ENCODE measurements around the gene EXOC3L4. TPM values are rescaled to one million over a fixed set of nuclear protein-coding genes. Genes with fewer than 3 reads are reported as not detected.

The EXOC3L4 gene
- total RNA-seq, 1 experiment from 2014 or later: 1.4 TPM

DNA sequence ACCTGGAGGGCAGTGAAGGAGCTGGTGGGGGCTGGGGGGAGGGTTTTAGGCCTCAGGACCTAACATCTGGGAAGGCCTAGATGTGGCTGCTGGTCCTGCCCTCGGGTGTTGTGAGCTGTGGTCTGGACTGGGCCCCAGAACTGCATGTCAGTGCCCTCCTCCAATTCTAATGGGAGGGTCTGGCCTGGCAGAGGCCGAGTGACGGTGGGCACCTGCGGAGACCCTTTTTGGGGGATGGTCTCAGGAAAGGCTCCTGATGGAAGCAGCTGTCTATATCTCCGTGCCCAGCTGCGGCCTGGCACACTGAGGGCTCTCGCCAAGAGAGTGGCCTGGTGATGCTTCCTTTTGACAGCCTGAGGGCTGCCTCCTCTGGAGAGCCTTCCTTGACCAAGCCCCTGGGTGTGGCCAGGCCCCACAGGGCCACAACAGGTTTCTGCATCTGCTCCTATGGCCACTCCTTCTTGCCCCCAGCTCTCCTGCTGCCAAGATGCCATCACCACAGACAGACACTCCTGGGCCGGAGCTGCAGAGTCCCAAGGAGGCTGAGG, 5.3 kb downstream of the EXOC3L4 start:
- ATAC-seq (no peak), DNase-seq (no peak)
- H3K9me2 ChIP-seq (replicated peaks; ENCODE audit: low read length): no peaks in the 10 kb centered on the region
- ChIA-PET POLR2A (ENCODE audit: unreplicated experiment) (no interaction called here), CTCF (no interaction called here)
- peaks cover 7% of the 10 kb centered on the region; the same call in 1 of the 2 replicates for H3K27me3 ChIP-seq (ENCODE audit: low read length)
- H3F3A ChIP-seq (ENCODE audit: low read length, unreplicated experiment): no peaks in the 10 kb centered on the region
- no peak overlapping the region for H3K4me2 ChIP-seq (ENCODE audit: low read length)
- H2AFZ ChIP-seq (ENCODE audit: low read length): no peak overlapping the region
- no peaks in the 10 kb centered on the region for H3K9me3 ChIP-seq (ENCODE audit: low read length)
- no peak for TF ChIP-seq EZH2 (IDR thresholded peaks at IDR 0.05; ENCODE audit: low read length, unreplicated experiment)
- no peak for TF ChIP-seq EZH2phosphoT487 (IDR thresholded peaks at IDR 0.05; ENCODE audit: borderline replicate concordance, low read length)
- TF ChIP-seq, protein P1, sequence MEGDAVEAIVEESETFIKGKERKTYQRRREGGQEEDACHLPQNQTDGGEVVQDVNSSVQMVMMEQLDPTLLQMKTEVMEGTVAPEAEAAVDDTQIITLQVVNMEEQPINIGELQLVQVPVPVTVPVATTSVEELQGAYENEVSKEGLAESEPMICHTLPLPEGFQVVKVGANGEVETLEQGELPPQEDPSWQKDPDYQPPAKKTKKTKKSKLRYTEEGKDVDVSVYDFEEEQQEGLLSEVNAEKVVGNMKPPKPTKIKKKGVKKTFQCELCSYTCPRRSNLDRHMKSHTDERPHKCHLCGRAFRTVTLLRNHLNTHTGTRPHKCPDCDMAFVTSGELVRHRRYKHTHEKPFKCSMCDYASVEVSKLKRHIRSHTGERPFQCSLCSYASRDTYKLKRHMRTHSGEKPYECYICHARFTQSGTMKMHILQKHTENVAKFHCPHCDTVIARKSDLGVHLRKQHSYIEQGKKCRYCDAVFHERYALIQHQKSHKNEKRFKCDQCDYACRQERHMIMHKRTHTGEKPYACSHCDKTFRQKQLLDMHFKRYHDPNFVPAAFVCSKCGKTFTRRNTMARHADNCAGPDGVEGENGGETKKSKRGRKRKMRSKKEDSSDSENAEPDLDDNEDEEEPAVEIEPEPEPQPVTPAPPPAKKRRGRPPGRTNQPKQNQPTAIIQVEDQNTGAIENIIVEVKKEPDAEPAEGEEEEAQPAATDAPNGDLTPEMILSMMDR (conservative IDR thresholded peaks at IDR 0.05; ENCODE audit: low read depth, low read length): no peak
- no peak overlapping the region for H3K27ac ChIP-seq (ENCODE audit: low read length)
- H3K9ac ChIP-seq (ENCODE audit: low read length): no peak overlapping the region
- no peaks in the 10 kb centered on the region for H3K79me2 ChIP-seq (ENCODE audit: low read length)
- no TSS peak for BruUV-seq (replicated peaks)
- no peak overlapping the region for H3K4me3 ChIP-seq (ENCODE audit: low read length)
- H4K20me1 ChIP-seq (ENCODE audit: low read length): no peaks in the 10 kb centered on the region
- intact Hi-C loops (cut with micrococcal nuclease): no loop called here
- H3K4me1 ChIP-seq (ENCODE audit: insufficient read depth, low read length): peaks cover 8% of the 10 kb centered on the region; the same call in 1 of the 2 replicates
- H3K36me3 ChIP-seq (ENCODE audit: low read depth, low read length): no peaks in the 10 kb centered on the region

DNA sequence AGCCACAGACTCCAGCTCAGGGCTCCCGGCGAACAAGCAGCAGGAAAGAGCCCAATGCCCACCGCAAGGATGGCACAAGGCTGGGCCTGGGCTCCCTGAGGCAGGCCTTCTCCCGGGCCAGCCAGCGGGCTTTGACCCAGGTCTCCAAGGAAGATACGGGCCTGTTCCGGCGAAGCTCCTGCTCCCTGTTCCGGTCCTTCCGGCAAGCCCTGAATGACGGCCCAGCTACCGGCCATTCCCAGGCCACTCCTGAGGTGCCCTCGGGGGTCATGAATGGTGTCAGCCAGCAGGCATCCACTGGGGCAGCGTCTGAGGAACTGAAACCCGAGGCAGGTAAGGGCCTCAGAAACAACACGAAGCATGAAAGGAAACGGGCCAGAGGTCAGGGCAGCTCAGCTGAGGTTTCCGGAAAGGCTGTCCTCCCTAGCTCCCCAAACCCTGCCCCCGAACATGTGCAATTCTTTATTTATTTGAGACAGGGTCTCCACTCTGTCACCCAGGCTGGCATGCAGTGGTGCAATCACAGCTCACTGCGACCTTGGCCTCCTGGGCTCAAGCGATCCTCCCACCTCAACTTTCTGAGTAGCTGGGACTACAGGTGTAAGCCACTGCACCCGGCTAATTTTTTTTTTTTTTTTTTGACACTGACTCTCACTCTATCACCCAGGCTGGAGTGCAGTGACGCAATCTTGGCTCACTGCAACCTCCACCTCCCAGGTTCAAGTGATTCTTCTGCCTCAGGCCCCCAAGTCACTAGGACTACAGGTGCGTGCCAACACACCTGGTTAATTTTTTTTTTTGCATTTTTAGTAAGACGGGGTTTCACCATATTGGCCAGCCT, 6.0 kb downstream of the EXOC3L4 start:
- Histone ChIP-seq H3K9me3 (ENCODE audit: low read length) (no peaks in the 10 kb centered on the region), H3K36me3 (ENCODE audit: low read depth, low read length) (no peaks in the 10 kb centered on the region), H3K4me1 (ENCODE audit: insufficient read depth, low read length) (peaks cover 15% of the 10 kb centered on the region; the same call in 1 of the 2 replicates), H3K4me2 (ENCODE audit: low read length) (no peak overlapping the region), H2AFZ (ENCODE audit: low read length) (no peak overlapping the region), H3K9me2 (replicated peaks; ENCODE audit: low read length) (no peaks in the 10 kb centered on the region), H3F3A (ENCODE audit: low read length, unreplicated experiment) (no peaks in the 10 kb centered on the region), H3K27me3 (ENCODE audit: low read length) (peaks cover 7% of the 10 kb centered on the region; the same call in 1 of the 2 replicates), H3K9ac (ENCODE audit: low read length) (no peak overlapping the region), H3K27ac (ENCODE audit: low read length) (no peak overlapping the region), H3K4me3 (ENCODE audit: low read length) (no peak overlapping the region), H3K79me2 (ENCODE audit: low read length) (no peaks in the 10 kb centered on the region), H4K20me1 (ENCODE audit: low read length) (no peaks in the 10 kb centered on the region)
- no TSS peak for BruUV-seq (replicated peaks)
- ATAC-seq (no peak), DNase-seq (no peak)
- intact Hi-C loops (cut with micrococcal nuclease): no loop called here
- no peak for TF ChIP-seq EZH2 (IDR thresholded peaks at IDR 0.05; ENCODE audit: low read length, unreplicated experiment)
- ChIA-PET POLR2A (ENCODE audit: unreplicated experiment) (no interaction called here), CTCF (interaction anchor here (0.6 kb wide), 1 partner anchor 33 kb away, joined by 4 read pairs; no protein-coding TSS in a partner anchor)

DNA sequence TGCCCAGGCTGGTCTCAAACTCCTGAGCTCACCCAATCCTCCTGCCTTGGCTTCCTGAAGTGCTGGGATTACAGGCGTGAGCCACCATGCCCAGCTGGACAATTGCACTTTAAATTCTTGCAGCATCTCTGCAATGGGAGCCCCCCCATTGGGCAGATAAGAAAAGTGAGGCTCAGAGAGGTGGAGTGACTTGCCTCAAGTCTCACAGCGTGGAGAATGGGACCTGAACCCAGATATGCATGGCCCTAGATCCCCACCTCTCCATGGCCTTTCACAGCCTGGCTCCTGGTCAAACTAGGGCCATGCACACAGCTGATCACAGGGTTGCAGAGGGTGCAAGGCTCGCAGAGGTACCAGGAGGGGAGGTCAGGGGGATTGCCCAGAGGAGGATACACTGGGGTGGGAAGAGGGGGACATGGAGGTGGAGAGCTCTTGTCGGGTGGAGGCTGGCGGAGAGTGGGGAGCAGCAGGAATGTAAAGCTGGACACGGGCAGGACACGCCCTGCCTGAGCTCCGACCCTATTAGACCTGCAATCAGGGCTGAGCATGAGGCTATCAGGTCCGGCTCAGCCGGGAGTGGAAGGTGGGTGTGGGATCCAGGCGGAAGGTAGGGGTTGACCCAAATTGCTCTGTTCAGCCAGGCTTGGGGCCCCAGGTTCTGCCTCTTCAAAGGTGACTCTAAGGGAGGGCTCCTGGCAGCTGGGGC, 6.9 kb downstream of the EXOC3L4 start:
- H3K4me2 ChIP-seq (ENCODE audit: low read length): no peak overlapping the region

More for the DNA sequence above, 6.9 kb downstream of the EXOC3L4 start:
- Histone ChIP-seq H3K79me2 (ENCODE audit: low read length) (no peaks in the 10 kb centered on the region), H4K20me1 (ENCODE audit: low read length) (no peaks in the 10 kb centered on the region), H3K27ac (ENCODE audit: low read length) (no peak overlapping the region), H3K9me3 (ENCODE audit: low read length) (no peaks in the 10 kb centered on the region), H3K27me3 (ENCODE audit: low read length) (peaks cover 7% of the 10 kb centered on the region; the same call in 1 of the 2 replicates), H3F3A (ENCODE audit: low read length, unreplicated experiment) (no peaks in the 10 kb centered on the region), H3K4me3 (ENCODE audit: low read length) (no peak overlapping the region), H3K9ac (ENCODE audit: low read length) (no peak overlapping the region), H2AFZ (ENCODE audit: low read length) (no peak overlapping the region), H3K9me2 (replicated peaks; ENCODE audit: low read length) (no peaks in the 10 kb centered on the region), H3K36me3 (ENCODE audit: low read depth, low read length) (no peaks in the 10 kb centered on the region), H3K4me1 (ENCODE audit: insufficient read depth, low read length) (peaks cover 15% of the 10 kb centered on the region; the same call in 1 of the 2 replicates)
- ChIA-PET POLR2A (ENCODE audit: unreplicated experiment) (no interaction called here), CTCF (no interaction called here)
- BruUV-seq (replicated peaks): no TSS peak
- ATAC-seq (no peak), DNase-seq (no peak)
- intact Hi-C loops (cut with micrococcal nuclease): no loop called here
- TF ChIP-seq, protein P1 (conservative IDR thresholded peaks at IDR 0.05; ENCODE audit: low read depth, low read length): no peak
- no peak for TF ChIP-seq EZH2 (IDR thresholded peaks at IDR 0.05; ENCODE audit: low read length, unreplicated experiment)
- TF ChIP-seq EZH2phosphoT487 (IDR thresholded peaks at IDR 0.05; ENCODE audit: borderline replicate concordance, low read length): no peak
